Astrocyte (in vitro differentiated cells and primary cell): ENCODE results near the gene ZG16B. TPM values are rescaled to one million over a fixed set of nuclear protein-coding genes. Genes with fewer than 3 reads are reported as not detected.

Experiments
- DNase-seq: peaks from one replicate; pipeline ENCODE4 v3.0.0-alpha.2; 2010; ENCODE audit warnings: low read depth
- FAIRE-seq: peaks from 2 replicates; lab custom pipeline; 2011; peaks lifted over from hg19 to GRCh38; lab: Jason Lieb, UNC
- H2AFZ ChIP-seq: 2 replicates; pipeline ENCODE4 v1.6.0; 2012; ENCODE audit warnings: low read depth, low read length, inconsistent platforms
- H3K27ac ChIP-seq: 2 replicates; pipeline ENCODE4 v1.5.1; 2011; ENCODE audit warnings: low read depth, low read length, inconsistent platforms
- H3K27me3 ChIP-seq: 2 replicates; pipeline ENCODE4 v1.6.0; 2011; ENCODE audit warnings: low read length, inconsistent platforms; ENCODE audit not compliant: insufficient read depth
- H3K36me3 ChIP-seq: 2 replicates; pipeline ENCODE4 v1.5.1; 2011; ENCODE audit warnings: low read length, inconsistent platforms; ENCODE audit not compliant: insufficient read depth
- H3K4me1 ChIP-seq: 2 replicates; pipeline ENCODE4 v1.5.1; 2011; ENCODE audit warnings: low read length, inconsistent platforms; ENCODE audit not compliant: insufficient read depth
- H3K4me2 ChIP-seq: 2 replicates; pipeline ENCODE4 v1.6.0; 2012; ENCODE audit warnings: low read length, inconsistent platforms
- H3K4me3 ChIP-seq: 2 replicates; pipeline ENCODE4 v1.5.1; 2011; ENCODE audit warnings: low read depth, mild to moderate bottlenecking, low read length, inconsistent platforms; ENCODE audit not compliant: insufficient read depth
- H3K79me2 ChIP-seq: 2 replicates; pipeline ENCODE4 v1.6.0; 2012; ENCODE audit warnings: mild to moderate bottlenecking, low read length, inconsistent platforms; ENCODE audit not compliant: insufficient read depth
- H3K9ac ChIP-seq: 2 replicates; pipeline ENCODE4 v1.6.0; 2012; ENCODE audit warnings: mild to moderate bottlenecking, low read length, inconsistent platforms
- H3K9me3 ChIP-seq: 2 replicates; pipeline ENCODE4 v1.5.1; 2012; ENCODE audit warnings: low read depth, mild to moderate bottlenecking, low read length, inconsistent platforms; ENCODE audit not compliant: insufficient read depth
- H4K20me1 ChIP-seq: 2 replicates; pipeline ENCODE4 v1.6.0; 2012; ENCODE audit warnings: low read length, inconsistent platforms; ENCODE audit not compliant: insufficient read depth
- H3K27ac Mint-ChIP-seq: one replicate; pipeline ENCODE4 v1.8.0; 2021; ENCODE audit warnings: mild to moderate bottlenecking, mixed read lengths; ENCODE audit not compliant: unreplicated experiment
- H3K27me3 Mint-ChIP-seq: one replicate; pipeline ENCODE4 v1.8.0; 2021; ENCODE audit warnings: low read depth, mixed read lengths; ENCODE audit not compliant: unreplicated experiment
- H3K36me3 Mint-ChIP-seq: one replicate; pipeline ENCODE4 v1.8.0; 2021; ENCODE audit warnings: low read depth, mixed read lengths; ENCODE audit not compliant: unreplicated experiment
- H3K4me1 Mint-ChIP-seq: one replicate; pipeline ENCODE4 v1.8.0; 2021; ENCODE audit warnings: low read depth, mixed read lengths; ENCODE audit not compliant: unreplicated experiment
- H3K4me3 Mint-ChIP-seq: one replicate; pipeline ENCODE4 v1.8.0; 2021; ENCODE audit warnings: mild to moderate bottlenecking, moderate library complexity, mixed read lengths; ENCODE audit not compliant: unreplicated experiment
- H3K9me3 Mint-ChIP-seq: one replicate; pipeline ENCODE4 v1.8.0; 2021; ENCODE audit warnings: mild to moderate bottlenecking, mixed read lengths; ENCODE audit not compliant: unreplicated experiment
- EZH2 ChIP-seq: IDR thresholded peaks from 2 replicates; pipeline ENCODE4 v1.6.1; 2012; ENCODE audit warnings: mild to moderate bottlenecking, low read length, inconsistent platforms; ENCODE audit not compliant: insufficient read depth
- total RNA-seq: library from RNA; stranded (reverse); gene quantifications from 2 replicates; pipeline ENCODE4 v1.2.1, GENCODE V29; 2021
- TF ChIP-seq, protein P1 (sequence below): IDR thresholded peaks from 2 replicates; pipeline ENCODE4 v1.5.1; 2011; ENCODE audit warnings: low read depth, mild to moderate bottlenecking, inconsistent platforms, low read length, moderate library complexity; ENCODE audit not compliant: insufficient read depth

The ZG16B gene
- total RNA-seq, 1 donor from 2014 or later, result not detected

DNA sequence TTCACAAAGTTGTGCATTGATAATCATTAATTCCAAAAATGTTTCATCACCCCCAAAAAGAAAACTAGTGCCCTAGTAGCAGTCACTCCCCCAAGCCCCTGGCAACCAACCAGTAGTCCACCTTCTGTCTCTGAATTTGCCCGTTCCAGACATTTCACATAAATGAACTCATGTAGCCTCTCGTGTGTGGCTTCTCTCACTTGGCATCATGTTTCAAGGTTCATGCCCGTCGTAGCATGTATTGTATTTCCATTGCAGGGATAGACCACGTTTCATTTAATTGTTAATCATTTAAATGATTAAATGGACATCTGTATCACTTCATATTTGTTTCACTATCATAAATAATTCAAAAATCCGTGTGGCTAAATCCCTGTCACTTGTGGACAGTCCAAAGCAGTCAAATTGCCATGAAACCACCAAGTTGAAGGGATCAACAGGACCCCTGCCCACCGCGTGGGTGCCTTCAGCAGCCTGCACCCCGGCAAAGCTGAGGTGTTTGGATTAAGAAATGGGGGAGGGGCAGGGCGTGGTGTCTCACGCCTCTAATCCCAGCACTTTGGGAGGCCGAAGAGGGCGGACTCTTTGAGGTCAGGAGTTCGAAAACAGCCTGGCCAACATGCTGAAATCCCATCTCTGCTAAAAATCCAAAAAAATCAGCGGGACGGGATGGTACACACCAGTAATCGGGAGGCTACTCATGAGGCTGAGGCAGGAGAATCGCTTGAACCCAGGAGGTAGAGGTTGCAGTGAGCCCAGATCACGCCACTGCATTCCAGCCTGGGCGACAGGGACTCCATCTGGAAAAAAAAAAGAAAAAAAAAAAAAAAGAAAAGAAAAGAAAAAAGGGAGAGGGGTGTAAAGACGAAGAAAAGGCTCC lies 44.2 kb downstream of the ZG16B start:
- no peak for FAIRE-seq
- TF ChIP-seq EZH2, result no peak
- TF ChIP-seq, protein P1, sequence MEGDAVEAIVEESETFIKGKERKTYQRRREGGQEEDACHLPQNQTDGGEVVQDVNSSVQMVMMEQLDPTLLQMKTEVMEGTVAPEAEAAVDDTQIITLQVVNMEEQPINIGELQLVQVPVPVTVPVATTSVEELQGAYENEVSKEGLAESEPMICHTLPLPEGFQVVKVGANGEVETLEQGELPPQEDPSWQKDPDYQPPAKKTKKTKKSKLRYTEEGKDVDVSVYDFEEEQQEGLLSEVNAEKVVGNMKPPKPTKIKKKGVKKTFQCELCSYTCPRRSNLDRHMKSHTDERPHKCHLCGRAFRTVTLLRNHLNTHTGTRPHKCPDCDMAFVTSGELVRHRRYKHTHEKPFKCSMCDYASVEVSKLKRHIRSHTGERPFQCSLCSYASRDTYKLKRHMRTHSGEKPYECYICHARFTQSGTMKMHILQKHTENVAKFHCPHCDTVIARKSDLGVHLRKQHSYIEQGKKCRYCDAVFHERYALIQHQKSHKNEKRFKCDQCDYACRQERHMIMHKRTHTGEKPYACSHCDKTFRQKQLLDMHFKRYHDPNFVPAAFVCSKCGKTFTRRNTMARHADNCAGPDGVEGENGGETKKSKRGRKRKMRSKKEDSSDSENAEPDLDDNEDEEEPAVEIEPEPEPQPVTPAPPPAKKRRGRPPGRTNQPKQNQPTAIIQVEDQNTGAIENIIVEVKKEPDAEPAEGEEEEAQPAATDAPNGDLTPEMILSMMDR, result no peak
- no peak overlapping the region for H3K9ac ChIP-seq
- peaks cover 3% of the 10 kb centered on the region for H3K36me3 Mint-ChIP-seq
- H3K4me3 Mint-ChIP-seq, result no peak overlapping the region
- peaks cover 7% of the 10 kb centered on the region for H3K27me3 Mint-ChIP-seq
- no peaks in the 10 kb centered on the region for H3K27me3 ChIP-seq
- no peak overlapping the region for H3K27ac Mint-ChIP-seq
- H3K4me1 ChIP-seq, result no peaks in the 10 kb centered on the region
- H3K4me2 ChIP-seq, result no peak overlapping the region
- no peaks in the 10 kb centered on the region for H3K79me2 ChIP-seq
- no peaks in the 10 kb centered on the region for H3K36me3 ChIP-seq
- no peaks in the 10 kb centered on the region for H3K9me3 ChIP-seq
- H3K27ac ChIP-seq, result no peak overlapping the region
- no peak for DNase-seq
- no peak overlapping the region for H3K4me3 ChIP-seq
- no peaks in the 10 kb centered on the region for H3K4me1 Mint-ChIP-seq
- no peaks in the 10 kb centered on the region for H3K9me3 Mint-ChIP-seq
- no peaks in the 10 kb centered on the region for H4K20me1 ChIP-seq
- H2AFZ ChIP-seq, result peak overlapping the region; percentile 46

DNA sequence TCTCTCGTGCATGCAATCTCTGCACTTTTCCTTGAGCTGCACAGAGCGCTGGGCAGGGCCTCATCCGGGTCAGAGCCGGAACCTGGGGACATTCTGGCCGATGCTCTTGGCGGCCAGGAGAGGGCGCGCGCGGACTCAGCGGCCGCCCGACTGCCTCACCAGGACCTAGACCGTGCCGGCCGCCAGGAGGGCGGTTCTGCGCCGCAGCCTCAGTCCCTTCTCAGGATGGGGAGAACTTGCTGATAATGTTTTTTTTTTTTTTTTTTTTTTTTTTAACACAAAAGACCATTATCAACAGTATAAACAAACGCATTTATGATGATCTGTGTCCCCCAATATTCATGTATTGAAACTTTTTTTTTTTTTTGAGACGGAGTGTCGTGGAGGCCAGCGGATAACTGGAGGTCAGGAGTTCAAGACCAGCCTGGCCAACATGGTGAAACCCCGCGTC lies 44.8 kb downstream of the ZG16B start:
- H3K9me3 ChIP-seq, result peaks cover 3% of the 10 kb centered on the region
- H3K27ac Mint-ChIP-seq, result peak overlapping the region; percentile 12
- no peak overlapping the region for H3K27ac ChIP-seq
- H3K9ac ChIP-seq, result no peak overlapping the region
- DNase-seq (peak; percentile 32), FAIRE-seq (no peak)
- H4K20me1 ChIP-seq, result no peaks in the 10 kb centered on the region
- H3K27me3 Mint-ChIP-seq, result peaks cover 7% of the 10 kb centered on the region
- no peaks in the 10 kb centered on the region for H3K36me3 ChIP-seq
- H3K4me3 ChIP-seq, result no peak overlapping the region
- H3K27me3 ChIP-seq, result no peaks in the 10 kb centered on the region
- no peak overlapping the region for H3K4me3 Mint-ChIP-seq
- no peak for TF ChIP-seq EZH2
- TF ChIP-seq, protein P1, result peak; percentile 70
- H3K36me3 Mint-ChIP-seq, result peaks cover 3% of the 10 kb centered on the region
- H2AFZ ChIP-seq, result no peak overlapping the region
- no peaks in the 10 kb centered on the region for H3K79me2 ChIP-seq
- H3K4me1 Mint-ChIP-seq, result no peaks in the 10 kb centered on the region
- H3K4me2 ChIP-seq, result no peak overlapping the region
- H3K9me3 Mint-ChIP-seq, result peaks cover 5% of the 10 kb centered on the region
- no peaks in the 10 kb centered on the region for H3K4me1 ChIP-seq
